ENCODE measurements around the gene ZNRF3.
"Not testable (repeated sequence)": the region's sequence is repeated elsewhere in the genome, so short reads cannot be mapped to it uniquely, and the experiment has no call there.

GRCh38 chr22:28886679-28887078 lies 3.3 kb downstream of the ZNRF3 start:
- not testable (repeated sequence) for TF ChIP-seq TCF12, CTCF (IDR thresholded peaks at IDR 0.05)

Data from SK-N-SH (cell line).